ENCODE data around the gene BMPR1A.

DNA sequence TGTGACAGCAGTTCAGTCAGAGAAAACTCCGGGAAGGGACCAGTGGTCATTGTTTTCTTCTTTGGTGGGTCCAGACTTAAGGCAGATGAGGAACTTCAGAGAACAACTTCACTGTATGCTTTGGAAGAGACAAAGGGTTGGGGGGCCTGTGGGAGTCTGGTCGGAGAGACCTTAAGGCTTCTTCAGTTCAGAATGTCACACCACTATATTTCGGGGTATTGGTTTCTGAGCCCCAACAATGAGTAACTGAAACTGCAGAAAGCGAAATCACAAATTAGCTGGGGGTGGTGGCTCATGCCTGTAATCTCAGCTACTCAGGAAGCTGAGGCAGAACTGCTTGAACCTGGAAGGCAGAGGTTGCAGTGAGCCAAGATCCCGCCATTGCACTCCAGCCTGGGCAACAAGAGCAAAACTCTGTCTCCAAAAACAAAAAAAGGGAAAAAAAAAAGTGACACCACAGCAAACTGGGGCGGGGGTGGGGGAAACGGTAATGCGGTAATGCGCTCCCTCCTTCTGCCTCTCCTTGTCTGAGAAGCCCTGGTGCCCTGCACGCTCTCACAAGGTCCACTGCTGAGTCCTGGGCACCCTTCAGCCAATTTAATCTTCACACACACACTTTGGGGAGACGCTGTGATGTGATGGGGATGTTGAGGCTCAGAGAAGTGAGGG, 209.7 kb downstream of the BMPR1A start:
- TF ChIP-seq, protein P1, sequence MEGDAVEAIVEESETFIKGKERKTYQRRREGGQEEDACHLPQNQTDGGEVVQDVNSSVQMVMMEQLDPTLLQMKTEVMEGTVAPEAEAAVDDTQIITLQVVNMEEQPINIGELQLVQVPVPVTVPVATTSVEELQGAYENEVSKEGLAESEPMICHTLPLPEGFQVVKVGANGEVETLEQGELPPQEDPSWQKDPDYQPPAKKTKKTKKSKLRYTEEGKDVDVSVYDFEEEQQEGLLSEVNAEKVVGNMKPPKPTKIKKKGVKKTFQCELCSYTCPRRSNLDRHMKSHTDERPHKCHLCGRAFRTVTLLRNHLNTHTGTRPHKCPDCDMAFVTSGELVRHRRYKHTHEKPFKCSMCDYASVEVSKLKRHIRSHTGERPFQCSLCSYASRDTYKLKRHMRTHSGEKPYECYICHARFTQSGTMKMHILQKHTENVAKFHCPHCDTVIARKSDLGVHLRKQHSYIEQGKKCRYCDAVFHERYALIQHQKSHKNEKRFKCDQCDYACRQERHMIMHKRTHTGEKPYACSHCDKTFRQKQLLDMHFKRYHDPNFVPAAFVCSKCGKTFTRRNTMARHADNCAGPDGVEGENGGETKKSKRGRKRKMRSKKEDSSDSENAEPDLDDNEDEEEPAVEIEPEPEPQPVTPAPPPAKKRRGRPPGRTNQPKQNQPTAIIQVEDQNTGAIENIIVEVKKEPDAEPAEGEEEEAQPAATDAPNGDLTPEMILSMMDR (IDR thresholded peaks at IDR 0.05) = no peak
- TF ChIP-seq POLR2A (IDR thresholded peaks at IDR 0.05) = no peak

All from lower leg skin (tissue), 3 donors.